ENCODE measurements around the gene STPG2. TPM values are rescaled to one million over a fixed set of nuclear protein-coding genes. Genes with fewer than 3 reads are reported as not detected.
A peak's percentile ranks its signal among the peaks of the same experiment; 100 is the strongest.

STPG2 gene
- total RNA-seq, 2 donors from 2014 or later = 0.13 to 0.53 TPM

DNA sequence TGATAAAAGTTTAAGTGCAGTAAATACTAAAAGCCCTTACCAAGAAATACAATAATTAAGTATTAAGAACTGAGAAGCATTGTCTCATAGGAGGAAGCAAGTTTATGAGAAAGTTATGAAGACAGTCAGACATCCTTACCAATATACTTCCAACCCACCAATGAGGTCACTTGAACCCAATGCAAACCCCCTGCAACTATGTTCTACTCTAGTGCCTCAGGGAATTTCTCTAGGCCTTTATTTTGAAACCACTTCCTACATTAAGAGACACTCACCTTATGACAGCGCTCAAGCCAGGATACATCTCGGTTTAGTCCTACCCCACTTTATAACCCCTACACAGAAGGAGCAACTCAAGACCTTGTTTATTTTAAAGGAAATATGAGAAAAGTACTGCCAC, 61.3 kb downstream of the STPG2 start:
- Histone ChIP-seq H3K4me3 (ENCODE audit: low read length) (no peak overlapping the region), H3K27ac (ENCODE audit: low read depth, low read length) (no peak overlapping the region), H3K9me3 (ENCODE audit: control insufficient read depth, low read length) (no peaks in the 10 kb centered on the region), H3K27me3 (ENCODE audit: control insufficient read depth, insufficient read depth, low read length, poor library complexity, severe bottlenecking) (no peaks in the 10 kb centered on the region), H3K36me3 (ENCODE audit: control insufficient read depth, insufficient read depth, low read length) (no peaks in the 10 kb centered on the region), H3K4me1 (ENCODE audit: control insufficient read depth, insufficient read depth, low read length) (no peaks in the 10 kb centered on the region), H3K9ac (ENCODE audit: extremely low read depth, low read length, poor library complexity, severe bottlenecking) (no peak overlapping the region)
- Mint-ChIP-seq H3K4me3 (no peak overlapping the region), H3K36me3 (ENCODE audit: low read depth) (no peaks in the 10 kb centered on the region), H3K9me3 (no peaks in the 10 kb centered on the region), H3K27ac (no peak overlapping the region), H3K27me3 (ENCODE audit: insufficient read depth) (no peaks in the 10 kb centered on the region), H3K4me1 (no peaks in the 10 kb centered on the region)
- TF ChIP-seq CTCF (conservative IDR thresholded peaks at IDR 0.05) = no peak
- DNase-seq = no peak
- WGBS, 2 experiments (ENCODE audit: insufficient coverage in 1 of 2, insufficient read length in 1 of 2) = 100% methylated on average over 2 of the region's 2 CpGs; no CpG with 5 or more reads in 1 of the 2 experiments

DNA sequence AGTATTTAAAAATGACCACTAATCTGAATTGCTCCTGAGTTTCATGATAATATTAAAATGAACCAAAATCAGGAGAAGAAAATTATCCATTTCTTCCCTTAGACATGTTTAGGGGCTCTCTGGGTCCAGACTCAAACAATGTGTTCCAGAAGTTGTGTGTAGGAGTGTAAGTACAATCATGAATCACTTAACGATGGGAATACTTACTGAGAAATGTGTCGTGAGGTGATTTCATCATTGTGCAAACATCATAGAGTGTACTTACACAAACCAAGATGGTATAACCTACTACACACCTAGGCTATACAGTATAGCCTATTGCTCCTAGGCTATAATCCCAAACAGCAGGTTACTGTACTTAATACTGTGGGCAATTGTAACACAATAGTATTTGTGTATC, 74.8 kb downstream of the STPG2 start:
- no peak overlapping the region for H3K27ac ChIP-seq (ENCODE audit: low read depth, low read length)
- no peak overlapping the region for H3K4me3 ChIP-seq (ENCODE audit: low read length)
- peaks cover 10% of the 10 kb centered on the region for H3K9me3 Mint-ChIP-seq
- H3K4me1 Mint-ChIP-seq = no peaks in the 10 kb centered on the region
- H3K4me3 Mint-ChIP-seq = no peak overlapping the region
- TF ChIP-seq CTCF (conservative IDR thresholded peaks at IDR 0.05) = no peak
- no peaks in the 10 kb centered on the region for H3K36me3 Mint-ChIP-seq (ENCODE audit: low read depth)
- 92% methylated on average over 2 of the region's 2 CpGs; no CpG with 5 or more reads in 1 of the 2 experiments for WGBS, 2 experiments (ENCODE audit: insufficient coverage in 1 of 2, insufficient read length in 1 of 2)
- H3K9me3 ChIP-seq (ENCODE audit: control insufficient read depth, low read length) = no peaks in the 10 kb centered on the region
- no peak for DNase-seq
- H3K9ac ChIP-seq (ENCODE audit: extremely low read depth, low read length, poor library complexity, severe bottlenecking) = no peak overlapping the region
- no peaks in the 10 kb centered on the region for H3K36me3 ChIP-seq (ENCODE audit: control insufficient read depth, insufficient read depth, low read length)
- no peak overlapping the region for H3K27ac Mint-ChIP-seq
- no peaks in the 10 kb centered on the region for H3K4me1 ChIP-seq (ENCODE audit: control insufficient read depth, insufficient read depth, low read length)
- H3K27me3 Mint-ChIP-seq (ENCODE audit: insufficient read depth) = no peaks in the 10 kb centered on the region
- H3K27me3 ChIP-seq (ENCODE audit: control insufficient read depth, insufficient read depth, low read length, poor library complexity, severe bottlenecking) = no peaks in the 10 kb centered on the region

- peak; percentile 63 for DNase-seq
- H3K27me3 Mint-ChIP-seq (ENCODE audit: insufficient read depth) = no peaks in the 10 kb centered on the region
- 91 to 100% methylated on average over 2 to 7 of the region's 7 CpGs for whole genome bisulfite sequencing, 2 experiments (ENCODE audit: insufficient coverage in 1 of 2, insufficient read length in 1 of 2)
These were observed 87.3 kb downstream of the STPG2 start for GRCh38 chr4:98055800-98056501.

More at GRCh38 chr4:98055800-98056501, 87.3 kb downstream of the STPG2 start:
- H3K9me3 ChIP-seq (ENCODE audit: control insufficient read depth, low read length) = no peaks in the 10 kb centered on the region
- H3K36me3 Mint-ChIP-seq (ENCODE audit: low read depth) = no peaks in the 10 kb centered on the region
- H3K36me3 ChIP-seq (ENCODE audit: control insufficient read depth, insufficient read depth, low read length) = no peaks in the 10 kb centered on the region
- no peak overlapping the region for H3K9ac ChIP-seq (ENCODE audit: extremely low read depth, low read length, poor library complexity, severe bottlenecking)
- no peaks in the 10 kb centered on the region for H3K4me1 ChIP-seq (ENCODE audit: control insufficient read depth, insufficient read depth, low read length)
- H3K27ac ChIP-seq (ENCODE audit: low read depth, low read length) = no peak overlapping the region
- no peak overlapping the region for H3K4me3 ChIP-seq (ENCODE audit: low read length)
- H3K4me1 Mint-ChIP-seq = no peaks in the 10 kb centered on the region
- peaks cover 4% of the 10 kb centered on the region for H3K9me3 Mint-ChIP-seq
- H3K4me3 Mint-ChIP-seq = no peak overlapping the region
- peak; percentile 53 for TF ChIP-seq CTCF (conservative IDR thresholded peaks at IDR 0.05)
- H3K27me3 ChIP-seq (ENCODE audit: control insufficient read depth, insufficient read depth, low read length, poor library complexity, severe bottlenecking) = no peaks in the 10 kb centered on the region
- H3K27ac Mint-ChIP-seq = no peak overlapping the region
